Fibroblast of lung (primary cell): ENCODE results near the gene AGPAT4. TPM values are rescaled to one million over a fixed set of nuclear protein-coding genes. Genes with fewer than 3 reads are reported as not detected.

ENCODE experiments used
- DNase-seq, 2 donors: peaks; one replicate each; pipeline versions ENCODE4 v3.0.0 to v3.0.0-alpha.2; 2010; ENCODE audit warnings: low read depth in 2 of 2
- H2AFZ ChIP-seq: 2 replicates; pipeline ENCODE4 v1.5.1; 2012; ENCODE audit warnings: low read length, control low read depth, inconsistent platforms
- H3K27ac ChIP-seq: 2 replicates; pipeline ENCODE4 v1.5.1; 2011; ENCODE audit warnings: low read length, control low read depth; ENCODE audit not compliant: insufficient read depth
- H3K27me3 ChIP-seq: 2 replicates; pipeline ENCODE4 v1.5.1; 2011; ENCODE audit warnings: mild to moderate bottlenecking, low read length; ENCODE audit not compliant: control insufficient read depth, insufficient read depth
- H3K36me3 ChIP-seq: 2 replicates; pipeline ENCODE4 v1.5.1; 2011; ENCODE audit warnings: low read length; ENCODE audit not compliant: control insufficient read depth, insufficient read depth
- H3K4me1 ChIP-seq: 2 replicates; pipeline ENCODE4 v1.5.1; 2011; ENCODE audit warnings: low read length; ENCODE audit not compliant: control insufficient read depth, insufficient read depth; ENCODE audit errors: extremely low read depth
- H3K4me2 ChIP-seq: 2 replicates; pipeline ENCODE4 v1.5.1; 2011; ENCODE audit warnings: low read length, control low read depth; ENCODE audit not compliant: insufficient read depth; ENCODE audit errors: extremely low read depth
- H3K4me3 ChIP-seq, 4 experiments: fragments of 200-600 bp in 1 of 4; sonication (generic) in 1 of 4; replicated peaks in 1 of 4; 2 replicates each; pipeline ENCODE4 v1.5.1; 2011 to 2016; ENCODE audit warnings: low read length in 4 of 4, low read depth in 3 of 4, mild to moderate bottlenecking in 3 of 4, control low read depth in 2 of 4, inconsistent platforms in 1 of 4, mixed read lengths in 1 of 4; ENCODE audit not compliant: insufficient read depth in 1 of 4; ENCODE audit errors: control extremely low read depth in 1 of 4
- H3K79me2 ChIP-seq: 2 replicates; pipeline ENCODE4 v1.5.1; 2012; ENCODE audit warnings: mild to moderate bottlenecking, low read length, inconsistent platforms; ENCODE audit not compliant: control insufficient read depth, insufficient read depth
- H3K9ac ChIP-seq: 2 replicates; pipeline ENCODE4 v1.5.1; 2011; ENCODE audit warnings: mild to moderate bottlenecking, low read length, control low read depth; ENCODE audit not compliant: insufficient read depth
- H3K9me3 ChIP-seq: 2 replicates; pipeline ENCODE4 v1.5.1; 2012; ENCODE audit warnings: low read depth, low read length; ENCODE audit not compliant: control insufficient read depth, insufficient read depth
- H4K20me1 ChIP-seq: 2 replicates; pipeline ENCODE4 v1.5.1; 2011; ENCODE audit warnings: low read length; ENCODE audit not compliant: control insufficient read depth, insufficient read depth; ENCODE audit errors: extremely low read depth
- CTCF ChIP-seq, 2 donors: IDR thresholded peaks in 1 of 2; conservative IDR thresholded peaks in 1 of 2; 1 replicate in 1 of 2; 2 replicates in 1 of 2; pipeline ENCODE4 v1.5.1; 2011 to 2012; ENCODE audit warnings: low read length in 2 of 2, control low read depth in 1 of 2, inconsistent platforms in 1 of 2, low read depth in 1 of 2, mild to moderate bottlenecking in 1 of 2
- EZH2 ChIP-seq: IDR thresholded peaks from 2 replicates; pipeline ENCODE4 v1.5.1; 2012; ENCODE audit warnings: low read length, control low read depth, mild to moderate bottlenecking; ENCODE audit errors: missing control alignments
- polyA plus RNA-seq, 2 donors: library from polyadenylated mRNA; depleted of rRNA in 1 of 2; stranded (reverse) in 1 of 2; unstranded in 1 of 2; fragments of >200 nt; gene quantifications; 2 replicates each; pipeline ENCODE4 v1.2.1, GENCODE V29; 2011 to 2012; ENCODE audit warnings: missing spikeins in 1 of 2
- total RNA-seq: library from RNA; depleted of rRNA; stranded (reverse); fragments of >200 nt; gene quantifications from 2 replicates; pipeline ENCODE4 v1.2.1, GENCODE V29; 2014

AGPAT4 gene
- total and polyA plus RNA-seq, 2 donors (not counting 1 experiment from before 2014, with no cell fraction given), result 4.7 to 8.4 TPM

GRCh38 chr6:161141173-161141572 lies 132.7 kb downstream of the AGPAT4 start:
- Histone ChIP-seq H3K27me3 (no peaks in the 10 kb centered on the region), H3K9ac (no peak overlapping the region), H3K4me1 (no peaks in the 10 kb centered on the region), H2AFZ (no peak overlapping the region), H3K4me2 (no peak overlapping the region), H3K9me3 (no peaks in the 10 kb centered on the region), H3K36me3 (peaks cover 2% of the 10 kb centered on the region), H3K27ac (no peak overlapping the region), H3K4me3 (no peak overlapping the region), H4K20me1 (no peaks in the 10 kb centered on the region), H3K79me2 (no peaks in the 10 kb centered on the region)
- TF ChIP-seq CTCF (conservative IDR thresholded peaks at IDR 0.05 in 1 of 2, IDR thresholded peaks at IDR 0.05 in 1 of 2; ENCODE audit: low read depth in 1 of 2, low read length in 2 of 2) (no peak), EZH2 (no peak)
- DNase-seq, result peak in 1 of 2 donors; percentile 12

GRCh38 chr6:161140554-161140875 lies 133.3 kb downstream of the AGPAT4 start:
- Histone ChIP-seq H3K4me3 (no peak overlapping the region), H3K9ac (no peak overlapping the region), H3K4me1 (no peaks in the 10 kb centered on the region), H2AFZ (no peak overlapping the region), H3K4me2 (no peak overlapping the region), H3K79me2 (no peaks in the 10 kb centered on the region), H3K27ac (no peak overlapping the region), H4K20me1 (no peaks in the 10 kb centered on the region), H3K9me3 (no peaks in the 10 kb centered on the region), H3K27me3 (no peaks in the 10 kb centered on the region), H3K36me3 (peaks cover 2% of the 10 kb centered on the region)
- no peak for TF ChIP-seq CTCF (conservative IDR thresholded peaks at IDR 0.05 in 1 of 2, IDR thresholded peaks at IDR 0.05 in 1 of 2; ENCODE audit: low read depth in 1 of 2, low read length in 2 of 2)
- TF ChIP-seq EZH2, result no peak
- no peak for DNase-seq

GRCh38 chr6:161139766-161140553 lies 133.9 kb downstream of the AGPAT4 start:
- DNase-seq, result peak in 1 of 2 donors; percentile 21
- H3K27ac ChIP-seq, result no peak overlapping the region

More at GRCh38 chr6:161139766-161140553, 133.9 kb downstream of the AGPAT4 start:
- Histone ChIP-seq H3K36me3 (peaks cover 2% of the 10 kb centered on the region), H2AFZ (no peak overlapping the region), H3K4me3 (no peak overlapping the region), H3K79me2 (no peaks in the 10 kb centered on the region), H3K4me1 (no peaks in the 10 kb centered on the region), H3K9me3 (no peaks in the 10 kb centered on the region), H3K9ac (no peak overlapping the region), H3K27me3 (no peaks in the 10 kb centered on the region), H4K20me1 (no peaks in the 10 kb centered on the region), H3K4me2 (no peak overlapping the region)
- no peak for TF ChIP-seq EZH2
- no peak for TF ChIP-seq CTCF (conservative IDR thresholded peaks at IDR 0.05 in 1 of 2, IDR thresholded peaks at IDR 0.05 in 1 of 2; ENCODE audit: low read depth in 1 of 2, low read length in 2 of 2)
